ENCODE measurements around the gene NGFR. TPM values are rescaled to one million over a fixed set of nuclear protein-coding genes. Genes with fewer than 3 reads are reported as not detected.
"Not testable (repeated sequence)": the region's sequence is repeated elsewhere in the genome, so short reads cannot be mapped to it uniquely, and the experiment has no call there.

NGFR gene
- total RNA-seq, 1 donor = 0.21 TPM

DNA sequence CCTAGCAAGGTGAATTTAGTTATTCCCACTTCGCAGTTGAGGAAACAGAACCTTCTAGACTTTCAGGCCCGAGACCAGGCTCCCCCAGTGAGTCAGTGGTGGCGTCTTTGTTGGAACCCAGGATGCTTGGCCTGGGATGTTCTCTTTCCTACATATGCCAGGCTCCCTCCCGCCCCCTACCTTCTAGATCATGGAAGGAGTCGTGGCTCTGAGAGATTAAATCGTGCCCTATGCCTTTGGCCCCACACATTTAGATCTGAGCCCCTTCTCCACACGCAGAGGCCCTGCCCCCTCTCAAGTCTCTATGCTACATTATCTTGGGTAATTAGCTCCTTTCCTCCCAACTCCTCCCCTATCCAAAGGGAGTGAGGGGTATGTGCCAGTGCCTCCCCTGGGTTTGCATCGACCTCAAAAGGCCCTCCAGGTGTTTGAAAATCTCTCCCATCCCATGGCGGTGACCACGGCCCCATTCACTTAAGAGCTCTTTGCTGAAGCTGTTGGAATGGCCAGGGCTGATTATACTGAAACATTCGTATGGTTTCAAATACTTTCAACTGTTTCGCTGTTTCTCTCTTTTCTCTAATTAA, 3.0 kb downstream of the NGFR start:
- Histone ChIP-seq H3K4me1 (ENCODE audit: insufficient read depth, low read length) (peaks cover 32% of the 10 kb centered on the region), H3K27me3 (ENCODE audit: insufficient read depth, low read length) (peaks cover 54% of the 10 kb centered on the region), H3K9me3 (ENCODE audit: low read depth, low read length) (no peaks in the 10 kb centered on the region), H3K4me3 (ENCODE audit: low read length) (no peak overlapping the region)

DNA sequence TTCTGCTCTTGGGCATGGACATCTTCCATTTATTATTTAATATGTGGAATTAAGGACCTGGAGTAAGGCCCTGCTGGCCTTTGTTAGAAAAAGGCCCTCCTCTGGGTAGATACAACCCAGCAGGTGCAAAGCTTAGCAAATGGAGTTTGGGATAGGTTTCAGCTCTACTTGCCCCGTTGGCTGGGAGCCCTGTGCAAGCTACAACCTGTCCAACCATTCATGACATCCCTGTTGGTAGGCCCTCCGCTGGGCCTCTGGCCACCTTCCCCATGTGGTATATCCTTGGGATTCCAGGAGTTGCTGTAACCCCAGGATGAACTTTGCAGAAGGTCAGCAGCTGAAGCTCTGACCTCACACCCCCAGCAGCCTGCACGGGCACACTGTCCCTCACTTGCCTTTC, 6.4 kb downstream of the NGFR start:
- Histone ChIP-seq H3K4me3 (ENCODE audit: low read length) (no peak overlapping the region), H3K9me3 (ENCODE audit: low read depth, low read length) (no peaks in the 10 kb centered on the region), H3K4me1 (ENCODE audit: insufficient read depth, low read length) (peaks cover 19% of the 10 kb centered on the region), H3K27me3 (ENCODE audit: insufficient read depth, low read length) (peaks cover 47% of the 10 kb centered on the region)

DNA sequence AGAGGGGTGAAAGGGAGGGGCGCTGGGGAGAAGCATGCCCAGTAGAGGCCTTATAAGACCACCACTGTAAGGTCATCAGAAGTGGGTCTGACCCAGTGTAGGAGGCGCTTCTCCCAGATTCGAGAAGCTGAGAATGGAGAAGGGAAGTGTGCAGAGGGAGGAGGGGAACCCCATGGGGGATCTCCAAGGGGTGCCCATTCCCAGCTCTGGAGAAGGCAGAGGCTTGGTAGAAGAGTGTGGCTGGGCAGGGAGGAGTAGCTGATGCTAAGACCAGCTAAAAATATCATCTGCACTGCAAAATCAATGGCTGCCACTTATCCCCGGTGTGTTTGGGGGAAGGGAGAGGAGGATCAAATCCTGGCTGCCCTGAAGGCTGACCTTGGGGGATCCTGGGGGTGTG, 7.2 kb downstream of the NGFR start:
- Histone ChIP-seq H3K9me3 (ENCODE audit: low read depth, low read length) (no peaks in the 10 kb centered on the region), H3K4me1 (ENCODE audit: insufficient read depth, low read length) (peaks cover 11% of the 10 kb centered on the region), H3K4me3 (ENCODE audit: low read length) (no peak overlapping the region), H3K27me3 (ENCODE audit: insufficient read depth, low read length) (peaks cover 39% of the 10 kb centered on the region)

DNA sequence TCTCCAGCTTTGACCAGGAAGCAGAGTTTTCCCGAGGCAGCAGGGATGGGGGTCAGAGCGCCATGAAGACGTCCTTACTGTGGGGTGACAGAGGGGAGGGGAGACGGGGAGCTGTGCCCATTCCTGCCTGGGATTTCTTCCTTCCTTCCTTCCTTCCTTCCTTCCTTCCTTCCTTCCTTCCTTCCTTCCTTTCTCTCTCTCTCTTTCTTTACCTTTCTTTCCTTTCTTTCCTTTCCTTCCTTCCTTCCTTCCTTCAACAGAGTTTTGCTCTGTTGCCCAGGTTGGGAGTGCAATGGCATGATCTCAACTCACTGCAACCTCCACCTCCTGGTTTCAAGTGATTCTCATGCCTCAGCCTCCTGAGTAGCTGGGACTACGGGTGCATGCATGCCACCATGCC, 7.6 kb downstream of the NGFR start:
- H3K4me1 ChIP-seq (ENCODE audit: insufficient read depth, low read length); H3K9me3 ChIP-seq (ENCODE audit: low read depth, low read length); H3K4me3 ChIP-seq (ENCODE audit: low read length): not testable (repeated sequence)
- H3K27me3 ChIP-seq (ENCODE audit: insufficient read depth, low read length) = peaks cover 35% of the 10 kb centered on the region

DNA sequence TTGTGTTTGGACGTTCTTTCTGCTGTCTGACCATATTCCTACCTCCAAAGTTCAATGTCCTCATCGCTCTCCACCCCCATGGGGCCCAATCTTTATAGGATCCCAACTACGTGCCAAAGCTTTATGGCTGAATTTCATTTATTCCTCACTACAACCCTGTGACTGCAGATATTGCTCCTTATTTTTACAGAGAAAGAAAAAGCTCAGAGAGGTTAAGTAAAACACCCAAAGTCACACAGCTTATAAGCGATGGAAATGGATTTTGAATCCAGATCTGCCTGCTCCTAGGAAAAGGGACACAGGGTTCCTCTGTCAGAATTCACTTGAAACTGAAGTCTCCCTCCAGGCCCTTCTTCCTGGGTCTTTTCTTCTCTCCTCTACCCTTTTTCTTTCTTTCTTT, 9.3 kb downstream of the NGFR start:
- no peaks in the 10 kb centered on the region for H3K4me1 ChIP-seq (ENCODE audit: insufficient read depth, low read length)
- no peak overlapping the region for H3K4me3 ChIP-seq (ENCODE audit: low read length)
- H3K27me3 ChIP-seq (ENCODE audit: insufficient read depth, low read length) = peaks cover 18% of the 10 kb centered on the region
- no peaks in the 10 kb centered on the region for H3K9me3 ChIP-seq (ENCODE audit: low read depth, low read length)

DNA sequence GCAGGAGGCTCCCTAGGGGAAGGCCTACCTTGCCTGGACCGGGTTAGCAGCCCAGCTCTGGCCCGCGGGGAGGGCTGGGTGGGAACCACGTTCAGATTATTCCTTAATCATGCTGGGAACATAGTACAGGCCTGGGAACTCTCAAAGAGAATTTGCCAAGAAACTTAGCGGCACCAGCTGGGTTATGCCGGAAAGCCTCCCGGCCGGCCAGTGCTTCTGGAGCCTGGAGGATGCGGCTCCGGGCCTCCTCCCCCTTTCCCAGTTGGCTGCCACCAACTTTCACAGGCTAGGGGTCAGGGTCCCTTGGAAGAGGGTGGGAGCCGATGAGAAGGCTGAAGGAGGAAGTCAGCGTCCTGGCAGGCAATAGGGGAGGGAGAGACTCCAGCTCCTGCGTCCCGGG, 10.8 kb downstream of the NGFR start:
- no peaks in the 10 kb centered on the region for H3K4me1 ChIP-seq (ENCODE audit: insufficient read depth, low read length)
- H3K27me3 ChIP-seq (ENCODE audit: insufficient read depth, low read length) = peaks cover 6% of the 10 kb centered on the region
- H3K4me3 ChIP-seq (ENCODE audit: low read length) = no peak overlapping the region
- H3K9me3 ChIP-seq (ENCODE audit: low read depth, low read length) = no peaks in the 10 kb centered on the region

DNA sequence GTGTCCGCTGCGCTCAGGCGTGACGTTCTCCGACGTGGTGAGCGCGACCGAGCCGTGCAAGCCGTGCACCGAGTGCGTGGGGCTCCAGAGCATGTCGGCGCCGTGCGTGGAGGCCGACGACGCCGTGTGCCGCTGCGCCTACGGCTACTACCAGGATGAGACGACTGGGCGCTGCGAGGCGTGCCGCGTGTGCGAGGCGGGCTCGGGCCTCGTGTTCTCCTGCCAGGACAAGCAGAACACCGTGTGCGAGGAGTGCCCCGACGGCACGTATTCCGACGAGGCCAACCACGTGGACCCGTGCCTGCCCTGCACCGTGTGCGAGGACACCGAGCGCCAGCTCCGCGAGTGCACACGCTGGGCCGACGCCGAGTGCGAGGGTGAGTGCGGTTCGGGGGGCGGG, 11.2 kb downstream of the NGFR start:
- Histone ChIP-seq H3K27me3 (ENCODE audit: insufficient read depth, low read length) (peaks cover 2% of the 10 kb centered on the region), H3K4me3 (ENCODE audit: low read length) (no peak overlapping the region), H3K4me1 (ENCODE audit: insufficient read depth, low read length) (no peaks in the 10 kb centered on the region), H3K9me3 (ENCODE audit: low read depth, low read length) (no peaks in the 10 kb centered on the region)

DNA sequence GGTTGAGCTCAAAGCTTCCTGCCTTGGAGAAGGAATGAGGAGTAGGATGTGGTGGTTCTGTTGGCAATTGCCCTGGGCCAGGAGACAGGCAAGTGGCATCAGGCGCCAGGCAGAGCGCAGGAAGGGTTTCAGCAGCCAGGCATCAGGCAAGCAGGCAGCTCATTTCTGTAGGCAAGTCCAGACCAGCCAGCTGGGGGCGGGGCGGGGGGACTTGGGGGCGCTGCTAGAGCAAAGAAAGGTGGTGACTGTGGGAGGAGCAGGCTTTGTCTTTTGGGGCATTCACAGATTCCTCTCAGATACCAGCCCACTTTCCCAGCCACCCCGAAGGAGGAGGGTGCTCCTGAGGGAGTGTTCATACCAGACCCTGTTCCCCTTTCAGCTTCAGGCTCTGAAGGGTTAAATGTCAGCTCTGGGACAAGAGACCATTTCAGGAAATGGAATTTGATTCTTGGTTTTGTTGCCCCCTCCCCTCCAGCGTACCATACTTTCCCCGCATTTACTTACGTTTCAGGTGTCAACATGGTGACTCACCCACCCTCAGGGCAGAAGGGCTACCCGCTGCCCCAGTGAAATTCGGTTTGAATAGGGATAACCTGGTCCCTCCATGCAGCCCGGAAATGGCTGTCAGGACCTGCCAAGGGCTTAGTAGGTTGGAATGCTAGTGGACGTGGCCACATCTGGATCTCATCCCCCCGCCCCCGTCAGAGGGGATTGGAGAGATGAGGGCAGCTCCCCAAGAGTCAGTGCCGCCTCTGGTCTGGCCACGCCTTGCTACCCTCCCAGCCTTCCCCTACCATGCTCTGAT, 13.2 kb downstream of the NGFR start:
- Histone ChIP-seq H3K9me3 (ENCODE audit: low read depth, low read length) (no peaks in the 10 kb centered on the region), H3K27me3 (ENCODE audit: insufficient read depth, low read length) (peaks cover 2% of the 10 kb centered on the region), H3K4me3 (ENCODE audit: low read length) (no peak overlapping the region), H3K4me1 (ENCODE audit: insufficient read depth, low read length) (peaks cover 4% of the 10 kb centered on the region)

DNA sequence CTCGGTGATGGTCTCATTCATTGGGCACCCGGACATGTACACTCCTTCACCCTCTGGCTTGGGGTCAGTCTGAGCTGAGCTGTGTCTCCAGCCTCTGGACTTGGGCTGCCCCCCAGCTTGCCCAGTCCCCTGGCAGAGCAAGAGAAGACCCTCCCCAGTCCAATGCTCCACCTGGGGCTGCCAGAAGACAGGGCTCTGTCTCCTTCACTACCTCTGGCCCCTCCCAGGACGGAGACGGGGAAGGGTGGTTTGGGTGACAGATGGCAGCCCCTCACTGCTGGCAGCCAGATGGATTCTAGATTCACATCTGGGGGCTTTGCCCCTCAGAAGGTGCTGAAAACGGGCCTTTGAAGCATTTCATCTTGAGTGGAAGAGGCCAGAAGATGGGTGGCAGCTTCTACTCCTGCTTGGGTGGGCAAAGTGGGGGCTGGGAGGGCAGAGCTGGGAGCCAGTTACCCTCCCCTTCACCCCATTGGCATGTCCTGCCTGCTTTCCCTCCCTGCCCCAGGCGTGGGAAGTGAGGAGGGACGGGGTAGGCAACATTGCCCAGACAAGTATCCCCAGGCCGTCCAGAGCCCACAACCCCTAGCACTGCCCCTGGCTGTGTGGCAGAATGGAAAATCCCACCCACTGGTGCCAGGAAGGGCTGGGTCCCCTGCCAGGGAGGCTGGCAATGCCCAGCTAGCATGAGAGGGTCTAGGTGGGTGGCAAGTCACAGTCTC, 13.9 kb downstream of the NGFR start:
- H3K4me3 ChIP-seq (ENCODE audit: low read length) = no peak overlapping the region

DNA sequence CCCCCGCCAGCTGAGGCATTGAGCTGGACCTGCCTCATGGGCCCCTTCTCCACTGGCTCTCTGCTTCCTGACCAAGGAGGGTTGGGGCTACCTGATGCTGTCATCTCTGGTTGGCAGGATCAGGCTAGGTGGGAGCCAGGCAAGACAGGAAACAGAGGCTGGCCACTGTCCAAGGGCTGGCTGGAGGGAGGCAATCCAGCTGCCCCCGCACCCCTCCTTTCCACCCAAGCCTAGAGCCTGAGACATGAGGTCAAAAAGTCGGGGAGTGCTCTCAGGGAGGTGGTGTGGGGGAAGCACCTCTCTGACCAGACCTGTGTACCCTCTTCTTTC, 14.5 kb downstream of the NGFR start:
- Histone ChIP-seq H3K4me3 (ENCODE audit: low read length) (no peak overlapping the region), H3K4me1 (ENCODE audit: insufficient read depth, low read length) (peaks cover 4% of the 10 kb centered on the region), H3K9me3 (ENCODE audit: low read depth, low read length) (no peaks in the 10 kb centered on the region), H3K27me3 (ENCODE audit: insufficient read depth, low read length) (no peaks in the 10 kb centered on the region)

More for the DNA sequence above, 13.9 kb downstream of the NGFR start:
- Histone ChIP-seq H3K4me1 (ENCODE audit: insufficient read depth, low read length) (peaks cover 4% of the 10 kb centered on the region), H3K27me3 (ENCODE audit: insufficient read depth, low read length) (no peaks in the 10 kb centered on the region), H3K9me3 (ENCODE audit: low read depth, low read length) (no peaks in the 10 kb centered on the region)

DNA sequence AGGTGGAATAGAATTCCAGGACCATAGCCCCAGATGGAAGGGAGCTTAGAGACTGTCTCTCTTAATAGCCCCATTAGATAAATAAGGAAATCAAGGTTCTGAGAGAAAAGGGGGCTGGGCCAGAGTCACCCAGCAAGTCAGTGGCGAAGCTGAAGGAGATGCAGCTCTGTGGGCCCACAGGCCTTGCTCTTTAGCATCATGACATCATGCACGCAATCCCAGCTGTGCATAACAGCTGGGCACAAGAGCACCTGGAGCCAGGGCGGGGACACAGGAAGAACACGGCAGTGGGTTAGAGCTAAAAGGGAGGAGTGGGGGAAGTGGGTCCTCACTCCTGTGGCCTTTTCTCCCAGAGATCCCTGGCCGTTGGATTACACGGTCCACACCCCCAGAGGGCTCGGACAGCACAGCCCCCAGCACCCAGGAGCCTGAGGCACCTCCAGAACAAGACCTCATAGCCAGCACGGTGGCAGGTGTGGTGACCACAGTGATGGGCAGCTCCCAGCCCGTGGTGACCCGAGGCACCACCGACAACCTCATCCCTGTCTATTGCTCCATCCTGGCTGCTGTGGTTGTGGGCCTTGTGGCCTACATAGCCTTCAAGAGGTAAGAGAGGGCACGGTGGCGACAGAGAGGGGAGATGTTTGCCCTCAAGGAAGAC, 15.1 kb downstream of the NGFR start:
- Histone ChIP-seq H3K4me1 (ENCODE audit: insufficient read depth, low read length) (peaks cover 10% of the 10 kb centered on the region), H3K9me3 (ENCODE audit: low read depth, low read length) (no peaks in the 10 kb centered on the region), H3K27me3 (ENCODE audit: insufficient read depth, low read length) (no peaks in the 10 kb centered on the region), H3K4me3 (ENCODE audit: low read length) (no peak overlapping the region)

DNA sequence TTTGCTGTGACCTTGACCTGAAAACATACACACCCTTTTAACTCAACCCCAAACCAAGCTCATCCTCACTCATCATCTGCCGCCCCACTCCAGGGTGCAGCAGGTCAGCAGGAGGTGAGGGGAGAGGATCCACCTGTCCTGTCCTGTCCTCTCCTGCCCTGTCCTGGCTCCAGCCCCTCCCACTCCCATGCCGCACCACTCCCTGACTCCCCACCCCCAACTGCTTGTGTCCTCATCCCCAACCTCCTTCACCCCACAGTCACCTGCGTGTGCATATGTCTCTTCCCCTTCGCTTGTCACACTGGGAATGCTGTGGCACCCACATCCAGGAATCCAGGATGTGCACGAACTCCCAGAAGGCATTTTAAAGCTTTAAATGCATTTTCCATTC, 15.6 kb downstream of the NGFR start:
- peaks cover 15% of the 10 kb centered on the region for H3K4me1 ChIP-seq (ENCODE audit: insufficient read depth, low read length)
- no peaks in the 10 kb centered on the region for H3K27me3 ChIP-seq (ENCODE audit: insufficient read depth, low read length)
- no peaks in the 10 kb centered on the region for H3K9me3 ChIP-seq (ENCODE audit: low read depth, low read length)
- H3K4me3 ChIP-seq (ENCODE audit: low read length) = no peak overlapping the region

DNA sequence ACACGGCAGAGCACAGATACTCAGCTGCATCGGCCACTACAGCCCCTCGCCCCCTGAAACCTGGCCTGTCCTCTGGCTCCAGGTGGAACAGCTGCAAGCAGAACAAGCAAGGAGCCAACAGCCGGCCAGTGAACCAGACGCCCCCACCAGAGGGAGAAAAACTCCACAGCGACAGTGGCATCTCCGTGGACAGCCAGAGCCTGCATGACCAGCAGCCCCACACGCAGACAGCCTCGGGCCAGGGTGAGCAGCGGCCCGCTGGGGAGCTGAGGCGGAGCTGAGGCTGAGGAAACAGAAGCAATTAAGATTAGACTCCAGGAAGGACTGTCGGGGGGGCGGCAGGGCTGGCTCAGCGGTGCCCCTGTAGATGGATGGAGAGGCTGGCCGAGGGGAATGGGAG, 16.7 kb downstream of the NGFR start:
- H3K4me1 ChIP-seq (ENCODE audit: insufficient read depth, low read length) = peaks cover 20% of the 10 kb centered on the region
- H3K4me3 ChIP-seq (ENCODE audit: low read length) = no peak overlapping the region
- H3K27me3 ChIP-seq (ENCODE audit: insufficient read depth, low read length) = no peaks in the 10 kb centered on the region
- no peaks in the 10 kb centered on the region for H3K9me3 ChIP-seq (ENCODE audit: low read depth, low read length)

DNA sequence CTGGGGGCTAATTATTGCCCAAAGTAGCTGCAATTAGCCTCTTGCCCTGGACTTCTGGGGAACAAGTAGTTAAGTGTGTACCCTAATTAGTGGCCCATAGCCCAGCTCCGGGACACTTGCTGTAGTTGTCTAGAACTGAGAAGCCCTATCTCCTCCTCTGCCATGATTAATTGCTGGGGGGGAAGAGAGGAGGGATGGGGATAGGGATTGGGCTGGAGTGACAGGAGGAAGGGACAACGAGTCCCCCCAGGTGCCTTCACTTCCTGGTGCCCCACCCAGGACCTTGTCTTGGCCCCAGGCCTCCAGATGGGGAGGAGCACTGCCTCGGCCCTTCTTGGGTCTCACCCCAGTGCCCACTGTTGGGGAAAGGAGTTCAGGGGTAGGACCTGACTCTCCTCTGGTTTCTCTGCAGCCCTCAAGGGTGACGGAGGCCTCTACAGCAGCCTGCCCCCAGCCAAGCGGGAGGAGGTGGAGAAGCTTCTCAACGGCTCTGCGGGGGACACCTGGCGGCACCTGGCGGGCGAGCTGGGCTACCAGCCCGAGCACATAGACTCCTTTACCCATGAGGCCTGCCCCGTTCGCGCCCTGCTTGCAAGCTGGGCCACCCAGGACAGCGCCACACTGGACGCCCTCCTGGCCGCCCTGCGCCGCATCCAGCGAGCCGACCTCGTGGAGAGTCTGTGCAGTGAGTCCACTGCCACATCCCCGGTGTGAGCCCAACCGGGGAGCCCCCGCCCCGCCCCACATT, 17.4 kb downstream of the NGFR start:
- no peaks in the 10 kb centered on the region for H3K27me3 ChIP-seq (ENCODE audit: insufficient read depth, low read length)

DNA sequence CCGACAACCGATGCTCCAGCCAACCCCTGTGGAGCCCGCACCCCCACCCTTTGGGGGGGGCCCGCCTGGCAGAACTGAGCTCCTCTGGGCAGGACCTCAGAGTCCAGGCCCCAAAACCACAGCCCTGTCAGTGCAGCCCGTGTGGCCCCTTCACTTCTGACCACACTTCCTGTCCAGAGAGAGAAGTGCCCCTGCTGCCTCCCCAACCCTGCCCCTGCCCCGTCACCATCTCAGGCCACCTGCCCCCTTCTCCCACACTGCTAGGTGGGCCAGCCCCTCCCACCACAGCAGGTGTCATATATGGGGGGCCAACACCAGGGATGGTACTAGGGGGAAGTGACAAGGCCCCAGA, 17.9 kb downstream of the NGFR start:
- H3K9me3 ChIP-seq (ENCODE audit: low read depth, low read length) = no peaks in the 10 kb centered on the region
- H3K4me1 ChIP-seq (ENCODE audit: insufficient read depth, low read length) = peaks cover 20% of the 10 kb centered on the region
- no peaks in the 10 kb centered on the region for H3K27me3 ChIP-seq (ENCODE audit: insufficient read depth, low read length)
- H3K4me3 ChIP-seq (ENCODE audit: low read length) = no peak overlapping the region

More for the DNA sequence above, 17.4 kb downstream of the NGFR start:
- H3K9me3 ChIP-seq (ENCODE audit: low read depth, low read length) = no peaks in the 10 kb centered on the region
- peaks cover 20% of the 10 kb centered on the region for H3K4me1 ChIP-seq (ENCODE audit: insufficient read depth, low read length)
- no peak overlapping the region for H3K4me3 ChIP-seq (ENCODE audit: low read length)
